HCT116 (cell line): Measurements from ENCODE around the gene SRD5A3. TPM values are rescaled to one million over a fixed set of nuclear protein-coding genes. Genes with fewer than 3 reads are reported as not detected.

Experiments
- ATAC-seq: fragments of 200-7000 bp; cut with Tn5 transposase; 2 replicates; pipeline ENCODE4 v1.9.1; 2020; ENCODE audit warnings: mild to moderate bottlenecking, moderate library complexity
- BruUV-seq: library from RNA; stranded (reverse); fragments of 400-500 nt; replicated peaks from 2 replicates; lab custom pipeline; 2021; lab: Mats Ljungman, UMichigan
- CTCF ChIA-PET: fragments of 300-600 bp; sonication (Branson Sonifier 250); formaldehyde crosslinking; loops from one replicate; lab custom pipeline; 2021; ENCODE audit warnings: antibody characterized with exemption; lab: Charles Lee
- POLR2A ChIA-PET: fragments of 300-600, 350-600 bp; sonication (Branson Sonifier 250); formaldehyde crosslinking; loops from one replicate; lab custom pipeline; 2021; ENCODE audit warnings: antibody characterized with exemption; lab: Charles Lee
- RAD21 ChIA-PET, 2 experiments: fragments of 300-600 bp; sonication (Branson Sonifier 250); formaldehyde crosslinking; loops; one replicate each; lab custom pipeline; 2023; ENCODE audit warnings: low total read pairs in 2 of 2; ENCODE audit not compliant: uncharacterized antibody in 2 of 2, unreplicated experiment in 2 of 2, low non-redundant PET in 1 of 2; lab: Charles Lee
- DNase-seq: peaks from one replicate; pipeline ENCODE4 v3.0.0-alpha.2; 2010; ENCODE audit warnings: low read depth, low spot score
- H2AFZ ChIP-seq: fragments of 200-600 bp; shearing (Covaris generic), sonication (generic); 2 replicates; pipeline ENCODE4 v1.6.1; 2017; ENCODE audit warnings: low read depth, mixed run types, mixed read lengths, antibody characterized with exemption, low read length; ENCODE audit not compliant: poor library complexity, severe bottlenecking
- H3K27ac ChIP-seq: 2 replicates; pipeline ENCODE4 v1.5.1; 2012; ENCODE audit warnings: low read depth, low read length
- H3K27me3 ChIP-seq: fragments of 200-600 bp; sonication (generic); 2 replicates; pipeline ENCODE4 v1.6.1; 2016; ENCODE audit warnings: mixed run types, low read length, mixed read lengths; ENCODE audit not compliant: insufficient read depth
- H3K36me3 ChIP-seq, 2 experiments: fragments of 200-500 bp in 1 of 2; fragments of 200-600 bp in 1 of 2; sonication (Bioruptor generic) in 1 of 2; sonication (generic) in 1 of 2; 2 replicates each; pipeline versions ENCODE4 v1.5.1 to v1.6.1; 2014 to 2016; ENCODE audit warnings: low read length in 2 of 2, inconsistent platforms in 1 of 2, mixed read lengths in 1 of 2, mixed run types in 1 of 2; ENCODE audit not compliant: insufficient read depth in 2 of 2, control insufficient read depth in 1 of 2
- H3K4me1 ChIP-seq, 2 experiments: fragments of 200-600 bp in 1 of 2; sonication (generic) in 1 of 2; 2 replicates each; pipeline versions ENCODE4 v1.5.1 to v1.6.1; 2012 to 2017; ENCODE audit warnings: low read length in 2 of 2, inconsistent platforms in 1 of 2, mild to moderate bottlenecking in 1 of 2, mixed read lengths in 1 of 2, mixed run types in 1 of 2, moderate library complexity in 1 of 2; ENCODE audit not compliant: insufficient read depth in 2 of 2, control insufficient read depth in 1 of 2
- H3K4me2 ChIP-seq: fragments of 200-600 bp; sonication (generic); 2 replicates; pipeline ENCODE4 v1.6.1; 2017; ENCODE audit warnings: mixed run types, low read length, mixed read lengths
- H3K4me3 ChIP-seq, 2 experiments: fragments of 200-600 bp in 1 of 2; sonication (generic) in 1 of 2; replicated peaks in 1 of 2; 2 replicates each; pipeline ENCODE4 v1.5.1; 2011 to 2016; ENCODE audit warnings: low read length in 2 of 2, control low read depth in 1 of 2, low read depth in 1 of 2, mild to moderate bottlenecking in 1 of 2, mixed read lengths in 1 of 2, mixed run types in 1 of 2
- H3K79me2 ChIP-seq: fragments of 200-600 bp; sonication (generic); 2 replicates; pipeline ENCODE4 v1.6.1; 2017; ENCODE audit warnings: mild to moderate bottlenecking, mixed run types, low read length, moderate library complexity, mixed read lengths; ENCODE audit not compliant: insufficient read depth
- H3K9ac ChIP-seq: fragments of 200-600 bp; sonication (generic); 2 replicates; pipeline ENCODE4 v1.6.1; 2016; ENCODE audit warnings: low read length, mixed read lengths
- H3K9me2 ChIP-seq: fragments of 200-600 bp; sonication (generic), shearing (Covaris generic); 2 replicates; pipeline ENCODE4 v1.6.1; 2017; ENCODE audit warnings: mixed run types, mild to moderate bottlenecking, moderate library complexity; ENCODE audit not compliant: insufficient read depth
- H3K9me3 ChIP-seq, 2 experiments: fragments of 200-500 bp in 1 of 2; fragments of 200-600 bp in 1 of 2; sonication (Bioruptor generic) in 1 of 2; sonication (generic) in 1 of 2; 2 replicates each; pipeline ENCODE4 v1.6.1; 2014 to 2017; ENCODE audit warnings: low read length in 2 of 2, mixed read lengths in 2 of 2, inconsistent platforms in 1 of 2, low read depth in 1 of 2, mild to moderate bottlenecking in 1 of 2, mixed run types in 1 of 2, moderate library complexity in 1 of 2; ENCODE audit not compliant: control insufficient read depth in 1 of 2, insufficient read depth in 1 of 2
- H4K20me1 ChIP-seq: fragments of 200-600 bp; sonication (generic), shearing (Covaris generic); 2 replicates; pipeline ENCODE4 v1.6.1; 2017; ENCODE audit warnings: mixed run types, mild to moderate bottlenecking, moderate library complexity; ENCODE audit not compliant: insufficient read depth
- CBX3 ChIP-seq: IDR thresholded peaks from 2 replicates; pipeline ENCODE4 v1.6.1; 2012; ENCODE audit warnings: low read depth
- CEBPB ChIP-seq: IDR thresholded peaks from 2 replicates; pipeline ENCODE4 v1.6.1; 2012; ENCODE audit warnings: low read depth
- CTCF ChIP-seq, 3 experiments: fragments of 200-600 bp in 1 of 3; sonication (generic) in 1 of 3; IDR thresholded peaks in 2 of 3; conservative IDR thresholded peaks in 1 of 3; 2 replicates each; pipeline ENCODE4 v1.5.1; 2012 to 2017; ENCODE audit warnings: low read depth in 2 of 3, low read length in 2 of 3, antibody characterized with exemption in 1 of 3, borderline replicate concordance in 1 of 3, control low read depth in 1 of 3, mild to moderate bottlenecking in 1 of 3, mixed read lengths in 1 of 3, mixed run types in 1 of 3, moderate library complexity in 1 of 3; ENCODE audit not compliant: insufficient read depth in 1 of 3
- EGR1 ChIP-seq: IDR thresholded peaks from 2 replicates; pipeline ENCODE4 v1.6.1; 2012; ENCODE audit warnings: low read depth
- ELF1 ChIP-seq: IDR thresholded peaks from 2 replicates; pipeline ENCODE4 v1.6.1; 2012; ENCODE audit warnings: low read depth, borderline replicate concordance
- EZH2 ChIP-seq: fragments of 200-600 bp; sonication (generic); IDR thresholded peaks from 2 replicates; pipeline ENCODE4 v1.6.1; 2017; ENCODE audit warnings: antibody characterized with exemption, mixed run types
- EZH2phosphoT487 ChIP-seq: fragments of 200-600 bp; IDR thresholded peaks from 2 replicates; pipeline ENCODE4 v1.6.1; 2018; ENCODE audit warnings: antibody characterized with exemption, borderline replicate concordance
- FOSL1 ChIP-seq: IDR thresholded peaks from 2 replicates; pipeline ENCODE4 v1.6.1; 2012; ENCODE audit warnings: low read depth
- JUND ChIP-seq: IDR thresholded peaks from 2 replicates; pipeline ENCODE4 v1.6.1; 2012
- POLR2AphosphoS5 ChIP-seq: IDR thresholded peaks from 2 replicates; pipeline ENCODE4 v1.6.1; 2011; ENCODE audit warnings: mild to moderate bottlenecking, low read depth, low read length, moderate library complexity
- SIN3A ChIP-seq: IDR thresholded peaks from 2 replicates; pipeline ENCODE4 v1.6.1; 2012; ENCODE audit warnings: low read depth
- SRF ChIP-seq: IDR thresholded peaks from 2 replicates; pipeline ENCODE4 v1.6.1; 2012; ENCODE audit warnings: low read depth
- TCF7L2 ChIP-seq: IDR thresholded peaks from 2 replicates; pipeline ENCODE4 v1.7.0; 2011; ENCODE audit warnings: borderline replicate concordance, inconsistent platforms; ENCODE audit not compliant: insufficient read depth, insufficient read length; ENCODE audit errors: extremely low read depth
- YY1 ChIP-seq: IDR thresholded peaks from 2 replicates; pipeline ENCODE4 v1.6.1; 2011; ENCODE audit warnings: low read length, low read depth, moderate library complexity, mild to moderate bottlenecking; ENCODE audit not compliant: insufficient replicate concordance; ENCODE audit errors: extremely low read depth
- intact Hi-C: fragments of 100-400 bp; cut with micrococcal nuclease; formaldehyde crosslinking; loops from 2 replicates; pipeline ENCODE4 v1.10.0; 2022
- total RNA-seq: library from RNA; stranded (reverse); gene quantifications from one replicate; pipeline ENCODE4 v1.2.1, GENCODE V29; 2021; ENCODE audit not compliant: unreplicated experiment
- TF ChIP-seq, protein P1 (sequence below): IDR thresholded peaks from 2 replicates; pipeline ENCODE4 v1.6.1; 2012
- TF ChIP-seq, protein P2 (sequence below): IDR thresholded peaks from 2 replicates; pipeline ENCODE4 v1.6.1; 2012
- TF ChIP-seq, protein P3 (sequence below): IDR thresholded peaks from 2 replicates; pipeline ENCODE4 v1.6.1; 2011; ENCODE audit warnings: mild to moderate bottlenecking, low read length, moderate library complexity; ENCODE audit not compliant: insufficient replicate concordance; ENCODE audit errors: extremely low read depth

Gene SRD5A3
- total RNA-seq, 1 experiment from 2014 or later, result 19.9 TPM

DNA sequence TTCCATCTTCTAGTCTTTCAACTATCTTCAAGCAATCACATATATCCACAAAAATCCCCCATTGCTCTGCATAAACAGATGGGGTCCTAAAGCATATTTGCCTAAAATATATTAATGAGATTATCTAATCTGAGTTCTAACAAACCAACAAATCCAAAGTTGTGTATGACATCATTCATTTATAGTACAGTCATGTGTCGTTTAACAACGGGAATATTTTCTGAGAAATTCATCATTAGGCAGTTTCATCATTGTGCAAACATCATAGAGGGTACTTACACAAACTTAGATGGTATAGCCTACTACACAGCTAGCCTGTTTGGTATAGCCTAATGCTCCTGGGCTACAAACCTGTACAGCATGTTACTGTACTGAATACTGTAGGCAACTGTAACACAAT is 38.0 kb upstream of the SRD5A3 start:
- intact Hi-C loops, result no loop called here
- Histone ChIP-seq H3K4me1 (peaks cover 9 to 13% of the 10 kb centered on the region in 2 experiments), H4K20me1 (no peaks in the 10 kb centered on the region), H3K79me2 (no peaks in the 10 kb centered on the region), H3K9me3 (no peaks in the 10 kb centered on the region), H3K4me2 (no peak overlapping the region), H3K27me3 (no peaks in the 10 kb centered on the region), H3K9ac (no peak overlapping the region), H2AFZ (no peak overlapping the region), H3K9me2 (no peaks in the 10 kb centered on the region), H3K36me3 (no peaks in the 10 kb centered on the region), H3K4me3 (no peak overlapping the region), H3K27ac (no peak overlapping the region)
- ChIA-PET POLR2A (no interaction called here), RAD21 (no interaction called here), CTCF (no interaction called here)
- no TSS peak for BruUV-seq
- ATAC-seq, result no peak
- no peak for TF ChIP-seq SIN3A
- TF ChIP-seq CTCF (IDR thresholded peaks at IDR 0.05 in 2 of 3, conservative IDR thresholded peaks at IDR 0.05 in 1 of 3; ENCODE audit: borderline replicate concordance in 1 of 3, insufficient read depth in 1 of 3, low read depth in 2 of 3, low read length in 2 of 3), result no peak
- TF ChIP-seq, protein P1, sequence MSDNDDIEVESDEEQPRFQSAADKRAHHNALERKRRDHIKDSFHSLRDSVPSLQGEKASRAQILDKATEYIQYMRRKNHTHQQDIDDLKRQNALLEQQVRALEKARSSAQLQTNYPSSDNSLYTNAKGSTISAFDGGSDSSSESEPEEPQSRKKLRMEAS, result no peak
- TF ChIP-seq ELF1, result no peak
- no peak for TF ChIP-seq FOSL1
- TF ChIP-seq SRF, result no peak
- no peak for TF ChIP-seq EZH2
- TF ChIP-seq JUND, result no peak
- TF ChIP-seq YY1, result no peak
- TF ChIP-seq, protein P2, sequence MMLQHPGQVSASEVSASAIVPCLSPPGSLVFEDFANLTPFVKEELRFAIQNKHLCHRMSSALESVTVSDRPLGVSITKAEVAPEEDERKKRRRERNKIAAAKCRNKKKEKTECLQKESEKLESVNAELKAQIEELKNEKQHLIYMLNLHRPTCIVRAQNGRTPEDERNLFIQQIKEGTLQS, result no peak
- TF ChIP-seq EZH2phosphoT487, result no peak
- TF ChIP-seq EGR1, result no peak
- TF ChIP-seq, protein P3, sequence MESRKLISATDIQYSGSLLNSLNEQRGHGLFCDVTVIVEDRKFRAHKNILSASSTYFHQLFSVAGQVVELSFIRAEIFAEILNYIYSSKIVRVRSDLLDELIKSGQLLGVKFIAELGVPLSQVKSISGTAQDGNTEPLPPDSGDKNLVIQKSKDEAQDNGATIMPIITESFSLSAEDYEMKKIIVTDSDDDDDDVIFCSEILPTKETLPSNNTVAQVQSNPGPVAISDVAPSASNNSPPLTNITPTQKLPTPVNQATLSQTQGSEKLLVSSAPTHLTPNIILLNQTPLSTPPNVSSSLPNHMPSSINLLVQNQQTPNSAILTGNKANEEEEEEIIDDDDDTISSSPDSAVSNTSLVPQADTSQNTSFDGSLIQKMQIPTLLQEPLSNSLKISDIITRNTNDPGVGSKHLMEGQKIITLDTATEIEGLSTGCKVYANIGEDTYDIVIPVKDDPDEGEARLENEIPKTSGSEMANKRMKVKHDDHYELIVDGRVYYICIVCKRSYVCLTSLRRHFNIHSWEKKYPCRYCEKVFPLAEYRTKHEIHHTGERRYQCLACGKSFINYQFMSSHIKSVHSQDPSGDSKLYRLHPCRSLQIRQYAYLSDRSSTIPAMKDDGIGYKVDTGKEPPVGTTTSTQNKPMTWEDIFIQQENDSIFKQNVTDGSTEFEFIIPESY, result no peak
- no peak for TF ChIP-seq POLR2AphosphoS5
- no peak for TF ChIP-seq TCF7L2
- TF ChIP-seq CBX3, result no peak
- no peak for TF ChIP-seq CEBPB
- DNase-seq, result no peak
